CD4-positive, alpha-beta T cell treated with Interleukin-15 for 4 hours (primary cell): Measurements from ENCODE around the gene PXDC1.
A peak's percentile ranks its signal among the peaks of the same experiment; 100 is the strongest.
"Not testable (repeated sequence)": the region's sequence is repeated elsewhere in the genome, so short reads cannot be mapped to it uniquely, and the experiment has no call there.

Experiments
- DNase-seq: peaks from one replicate; pipeline ENCODE4 v3.0.0-alpha.2; 2020; ENCODE audit warnings: low spot score

The PXDC1 gene

GRCh38 chr6:3762359-3762758, 10.8 kb upstream of the PXDC1 start:
- no peak for DNase-seq

DNA sequence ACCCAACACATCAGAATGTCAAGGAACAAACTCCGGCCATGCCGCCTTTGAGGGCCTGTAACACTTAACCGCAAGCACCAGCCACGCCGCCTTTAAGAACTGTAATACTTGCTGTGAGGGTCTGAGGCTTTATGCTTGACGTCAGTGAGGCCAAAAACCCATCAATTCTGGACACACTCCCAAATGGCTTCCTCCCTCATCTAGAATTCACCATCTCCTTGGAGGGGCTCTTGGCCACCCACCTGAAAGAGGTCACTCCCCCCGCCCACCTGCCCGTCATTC, 10.4 kb upstream of the PXDC1 start:
- no peak for DNase-seq

- DNase-seq = no peak
These were observed 8.2 kb upstream of the PXDC1 start for GRCh38 chr6:3759646-3760232.

DNA sequence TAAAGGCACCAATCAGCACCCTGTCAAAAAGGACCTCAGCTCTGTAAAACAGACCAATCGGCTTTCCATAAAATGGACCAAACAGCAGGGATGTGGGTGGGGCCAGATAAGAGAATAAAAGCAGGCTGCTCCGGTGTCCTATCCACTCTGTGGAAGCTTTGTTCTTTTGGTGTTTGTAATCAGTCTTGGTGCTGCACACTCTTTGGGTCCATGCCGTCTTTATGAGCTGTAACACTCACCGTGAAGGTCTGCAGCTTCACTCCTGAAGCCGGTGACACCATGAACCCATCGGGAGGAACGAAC, 7.3 kb upstream of the PXDC1 start:
- DNase-seq = no peak

DNA sequence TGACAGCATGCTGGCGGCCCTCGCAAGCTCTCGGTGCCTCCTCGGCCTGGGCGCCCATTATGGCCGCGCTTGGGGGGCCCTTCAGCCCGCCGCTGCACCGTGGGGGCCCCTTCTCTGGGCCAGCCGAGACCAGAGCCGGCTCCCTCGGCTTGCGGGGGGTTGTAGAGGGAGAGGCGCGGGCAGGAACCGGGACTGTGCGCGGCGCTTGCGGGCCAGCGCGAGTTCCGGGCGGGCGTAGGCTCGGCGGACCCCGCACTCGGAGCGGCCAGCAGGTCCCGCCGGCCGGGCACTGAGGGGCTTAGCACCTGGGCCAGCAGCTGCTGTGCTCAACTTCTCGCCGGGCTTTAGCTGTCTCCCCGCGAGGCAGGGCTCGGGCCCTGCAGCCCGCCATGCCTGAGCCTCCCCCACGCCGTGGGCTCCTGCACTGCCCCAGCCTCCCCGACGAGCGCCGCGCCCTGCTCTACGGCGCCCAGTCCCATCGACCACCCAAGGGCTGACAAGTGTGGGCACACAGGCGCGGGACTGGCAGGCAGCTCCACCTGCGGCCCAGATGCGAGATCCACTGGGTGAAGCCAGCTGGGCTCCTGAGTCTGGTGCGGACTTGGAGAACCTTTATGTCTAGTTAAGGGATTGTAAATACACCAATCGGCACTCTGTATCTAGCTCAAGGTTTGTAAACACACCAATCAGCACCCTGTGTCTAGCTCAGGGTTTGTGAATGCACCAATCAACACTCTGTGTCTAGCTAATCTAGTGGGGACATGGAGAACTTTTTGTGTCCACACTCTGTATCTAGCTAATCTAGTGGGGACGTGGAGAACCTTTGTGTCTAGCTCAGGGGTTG, 6.7 kb upstream of the PXDC1 start:
- DNase-seq = not testable (repeated sequence)

GRCh38 chr6:3757241-3757641, 5.7 kb upstream of the PXDC1 start:
- no peak for DNase-seq

- DNase-seq = no peak
These were observed 5.0 kb upstream of the PXDC1 start for GRCh38 chr6:3756546-3756945.

GRCh38 chr6:3755637-3756545, 4.4 kb upstream of the PXDC1 start:
- DNase-seq = no peak

DNA sequence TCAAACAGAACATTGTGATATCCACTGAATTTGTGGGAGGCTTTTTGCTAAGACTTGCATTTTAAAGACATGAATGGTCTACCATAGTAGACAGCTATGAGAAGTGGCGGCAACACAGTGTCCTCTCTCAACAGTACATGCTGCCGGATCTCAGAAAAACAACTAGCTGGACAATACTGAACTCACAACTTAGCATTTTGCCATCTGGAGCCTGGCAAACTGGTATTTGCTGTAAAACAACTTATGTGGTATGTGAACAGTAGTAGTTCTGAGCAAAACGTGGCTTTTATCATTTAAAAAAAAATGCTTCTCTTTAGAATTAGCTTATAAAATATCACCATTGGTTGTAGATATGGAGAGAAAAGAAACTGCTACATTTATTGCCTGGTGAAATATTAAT, 3.3 kb upstream of the PXDC1 start:
- no peak for DNase-seq

GRCh38 chr6:3754032-3754725, 2.7 kb upstream of the PXDC1 start:
- not testable (repeated sequence) for DNase-seq

DNA sequence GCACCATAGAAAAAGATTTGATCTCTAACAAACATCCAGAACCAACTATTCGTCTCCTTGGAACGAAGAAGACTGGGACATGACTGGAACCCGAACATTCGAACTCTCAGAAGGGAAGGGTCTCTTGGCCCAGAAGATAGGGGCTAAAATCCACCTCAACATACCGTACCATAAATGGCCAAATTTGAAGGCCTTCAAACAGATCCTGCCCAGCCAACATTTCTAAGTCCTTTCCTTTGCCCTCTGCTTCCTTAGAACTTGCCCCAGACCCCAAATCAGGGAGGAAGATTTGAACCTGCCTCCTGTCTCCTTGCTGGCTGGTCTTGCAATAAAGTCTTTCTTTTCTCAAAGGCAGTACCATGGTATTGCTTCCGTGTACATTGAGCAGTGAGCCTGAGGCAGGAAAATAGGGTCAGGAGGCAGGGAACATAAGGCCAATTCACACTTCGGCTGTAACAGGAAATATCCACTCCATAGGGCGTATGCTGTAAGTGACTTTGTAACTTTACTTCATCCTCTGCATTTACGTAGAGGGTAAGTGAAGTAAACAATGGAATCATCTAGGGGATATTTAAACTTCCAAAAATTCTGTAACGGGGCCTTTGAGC, 1.8 kb upstream of the PXDC1 start:
- DNase-seq = no peak

DNA sequence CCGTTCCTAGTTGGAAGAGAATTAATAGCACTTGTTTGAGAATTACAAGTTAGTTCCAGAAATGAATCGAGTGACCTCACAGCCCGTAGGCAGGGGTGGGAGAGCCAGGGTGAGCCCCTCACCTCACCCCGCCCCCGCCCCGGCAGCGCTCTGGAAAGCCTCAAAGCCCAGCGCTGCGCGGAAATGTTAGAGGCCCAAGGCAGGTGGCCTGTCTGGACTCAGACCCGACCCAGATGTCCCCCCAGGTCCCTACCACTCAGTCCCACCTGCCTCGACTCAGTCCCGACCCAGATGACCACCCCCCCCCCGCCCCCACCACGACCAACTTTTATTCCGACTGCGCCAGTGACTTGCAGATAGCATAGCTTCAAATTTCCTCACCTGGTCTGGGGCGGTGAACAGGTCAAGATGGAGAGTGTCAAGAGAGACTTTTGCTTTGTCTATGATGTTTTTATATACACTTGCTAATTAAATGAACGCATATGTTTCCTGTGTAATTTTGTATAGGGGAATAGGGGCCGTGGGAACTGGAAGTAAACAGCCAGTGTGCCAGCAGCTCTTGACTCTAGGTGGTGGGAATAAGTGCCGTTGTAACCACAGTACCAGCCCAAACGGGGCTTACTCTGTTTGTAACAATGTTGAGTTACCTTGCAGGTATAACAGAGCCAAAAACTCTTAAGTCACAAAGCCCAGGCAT, 1.2 kb upstream of the PXDC1 start:
- no peak for DNase-seq

DNA sequence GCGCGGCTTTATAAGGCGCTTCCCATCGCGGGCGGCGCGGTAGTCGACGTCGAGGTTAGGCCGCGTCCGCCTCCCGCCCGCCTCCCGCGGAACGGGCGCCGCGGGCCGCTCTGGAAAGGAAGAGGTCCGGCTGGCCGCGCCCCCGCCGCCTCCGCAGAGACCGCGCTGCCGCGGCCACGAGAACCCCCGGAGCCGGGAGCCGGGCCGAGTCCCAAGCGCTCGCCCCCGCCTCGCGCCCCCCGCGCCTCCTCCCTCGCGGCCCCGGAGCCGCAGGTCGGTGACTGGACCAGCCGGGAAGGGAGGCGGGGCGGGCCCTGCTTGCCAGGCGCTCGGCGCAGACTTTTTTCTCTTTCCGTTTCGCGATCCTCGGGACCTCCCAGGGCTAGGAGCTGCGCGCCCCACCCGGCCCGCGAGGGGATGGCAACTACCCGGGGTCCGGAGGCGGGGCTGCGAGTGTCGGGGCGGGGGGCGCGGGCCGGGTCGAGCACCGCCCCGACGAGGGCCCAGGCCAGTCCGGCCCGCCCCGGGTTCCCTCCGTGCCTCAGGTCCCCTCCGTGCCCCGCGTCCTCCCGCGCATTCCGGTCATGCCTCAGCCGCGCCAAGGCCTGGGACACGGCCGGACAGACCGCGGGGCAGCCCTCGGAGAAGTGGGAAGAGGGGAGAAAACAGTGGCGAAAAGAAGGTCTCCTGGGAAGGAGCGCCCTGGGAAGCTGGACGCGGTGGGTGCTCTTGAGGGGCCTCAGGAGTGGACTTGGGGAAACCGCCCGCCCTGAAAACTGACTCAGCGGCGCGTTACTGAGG, 417 bp upstream of the PXDC1 start:
- peak; percentile 40 for DNase-seq

- peak; percentile 16 for DNase-seq
These were observed 1.0 kb downstream of the PXDC1 start for GRCh38 chr6:3750317-3751076.

DNA sequence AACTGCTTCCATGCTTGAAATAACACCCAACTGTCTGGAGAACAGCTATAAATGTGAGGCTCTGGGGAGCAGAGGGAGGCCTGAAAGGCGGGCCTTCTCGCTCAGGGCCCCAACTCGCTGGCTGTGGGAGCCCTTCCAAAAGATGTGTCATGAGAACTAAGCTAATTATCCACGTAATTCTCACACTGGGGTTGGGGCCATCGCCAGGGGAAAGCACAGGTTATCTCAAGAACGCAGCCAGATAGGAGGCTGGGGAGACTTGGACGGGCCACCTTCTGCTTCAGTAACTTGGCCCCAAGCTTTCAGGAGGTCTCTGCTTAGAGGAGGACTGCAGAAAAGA, 1.6 kb downstream of the PXDC1 start:
- no peak for DNase-seq

- no peak for DNase-seq
These were observed 2.3 kb downstream of the PXDC1 start for GRCh38 chr6:3749067-3749841.

GRCh38 chr6:3748208-3749066, 3.1 kb downstream of the PXDC1 start:
- DNase-seq = peak; percentile 29

DNA sequence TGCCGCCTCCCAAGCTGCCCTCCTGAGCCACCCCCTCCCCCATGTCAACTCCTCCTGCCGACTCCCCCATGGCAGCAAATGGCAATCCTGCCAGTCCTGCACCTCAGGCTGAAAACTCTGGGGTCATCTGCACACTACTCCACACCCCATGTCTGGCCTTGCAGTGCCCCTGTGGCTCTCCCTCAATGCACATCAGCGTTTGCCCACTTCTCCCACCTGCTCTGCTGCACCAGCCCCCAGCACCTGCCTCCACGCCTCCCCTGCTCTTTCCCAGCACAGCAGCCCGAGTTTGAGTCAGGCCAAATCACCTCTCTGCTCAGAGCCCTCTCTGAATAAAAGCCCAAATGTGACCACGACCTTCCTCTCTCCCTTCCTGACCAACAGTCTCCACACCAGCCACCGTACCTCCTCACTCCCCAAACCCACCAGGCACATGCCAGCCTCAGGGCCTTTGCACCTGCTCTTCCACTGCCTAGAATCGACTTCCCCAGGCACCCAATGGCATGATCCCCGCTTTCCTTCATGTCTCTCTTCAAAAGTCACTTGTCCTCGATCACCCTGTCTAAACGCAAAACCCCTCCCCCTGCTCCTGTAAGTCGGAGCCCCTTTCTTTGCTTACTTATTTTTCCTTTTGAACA, 4.3 kb downstream of the PXDC1 start:
- DNase-seq = no peak
